ENCODE data around the gene TBL3. TPM values are rescaled to one million over a fixed set of nuclear protein-coding genes. Genes with fewer than 3 reads are reported as not detected.

The TBL3 gene
- total and polyA plus RNA-seq, 2 donors, result 28.4 to 52.3 TPM

- Histone ChIP-seq H3K4me1 (ENCODE audit: control insufficient read depth in 2 of 2, insufficient read depth in 2 of 2, low read length in 2 of 2) (peaks cover 13 to 19% of the 10 kb centered on the region in 2 donors), H3K36me3 (ENCODE audit: control insufficient read depth in 2 of 2, insufficient read depth in 2 of 2, low read length in 1 of 2) (peaks cover 3 to 6% of the 10 kb centered on the region in 2 donors), H3K4me3 (ENCODE audit: low read length in 2 of 2) (peak overlapping the region; percentile 18 to 57), H3K27me3 (ENCODE audit: control insufficient read depth in 2 of 2, insufficient read depth in 1 of 2, low read length in 1 of 2) (peaks cover 46 to 65% of the 10 kb centered on the region in 2 donors), H3K9me3 (ENCODE audit: control insufficient read depth in 2 of 2, insufficient read depth in 1 of 2, low read length in 1 of 2) (peaks cover 1 to 13% of the 10 kb centered on the region in 2 donors), H3K27ac (ENCODE audit: low read depth in 1 of 2, low read length in 1 of 2) (no peak overlapping the region)
- 3% methylated on average over 18 of the region's 18 CpGs for WGBS
- DNase-seq (ENCODE audit: low read depth in 6 of 9, low spot score in 9 of 9), result peak in 1 of 9 donors; percentile 52
Measured at GRCh38 chr16:1991135-1991551, 19.3 kb downstream of the TBL3 start.

GRCh38 chr16:1991588-1991947, 19.7 kb downstream of the TBL3 start:
- Histone ChIP-seq H3K27ac (ENCODE audit: low read depth in 1 of 2, low read length in 1 of 2) (peak overlapping the region in 1 of 2 donors; percentile 53), H3K36me3 (ENCODE audit: control insufficient read depth in 2 of 2, insufficient read depth in 2 of 2, low read length in 1 of 2) (peaks cover under 1 to 2% of the 10 kb centered on the region in 2 donors), H3K4me3 (ENCODE audit: low read length in 2 of 2) (peak overlapping the region; percentile 18 to 57), H3K9me3 (ENCODE audit: control insufficient read depth in 2 of 2, insufficient read depth in 1 of 2, low read length in 1 of 2) (peaks cover 1 to 13% of the 10 kb centered on the region in 2 donors), H3K4me1 (ENCODE audit: control insufficient read depth in 2 of 2, insufficient read depth in 2 of 2, low read length in 2 of 2) (peaks cover 13 to 19% of the 10 kb centered on the region in 2 donors), H3K27me3 (ENCODE audit: control insufficient read depth in 2 of 2, insufficient read depth in 1 of 2, low read length in 1 of 2) (peaks cover 46 to 65% of the 10 kb centered on the region in 2 donors)
- no peak for DNase-seq (ENCODE audit: low read depth in 6 of 9, low spot score in 9 of 9)
- 15% methylated on average over 22 of the region's 22 CpGs for WGBS

- H3K27me3 ChIP-seq (ENCODE audit: control insufficient read depth in 2 of 2, insufficient read depth in 1 of 2, low read length in 1 of 2), result peaks cover 45 to 60% of the 10 kb centered on the region in 2 donors
- peaks cover 2 to 6% of the 10 kb centered on the region in 2 donors for H3K36me3 ChIP-seq (ENCODE audit: control insufficient read depth in 2 of 2, insufficient read depth in 2 of 2, low read length in 1 of 2)
- peaks cover 13 to 19% of the 10 kb centered on the region in 2 donors for H3K4me1 ChIP-seq (ENCODE audit: control insufficient read depth in 2 of 2, insufficient read depth in 2 of 2, low read length in 2 of 2)
- peaks cover 1 to 13% of the 10 kb centered on the region in 2 donors for H3K9me3 ChIP-seq (ENCODE audit: control insufficient read depth in 2 of 2, insufficient read depth in 1 of 2, low read length in 1 of 2)
- WGBS, result 4% methylated on average over 96 of the region's 96 CpGs
- peak; percentile 62 to 93 (median 86) for DNase-seq (ENCODE audit: low read depth in 6 of 9, low spot score in 9 of 9)
- H3K4me3 ChIP-seq (ENCODE audit: low read length in 2 of 2), result peak overlapping the region; percentile 18 to 57
- peak overlapping the region in 1 of 2 donors; percentile 53 for H3K27ac ChIP-seq (ENCODE audit: low read depth in 1 of 2, low read length in 1 of 2)
Measured at GRCh38 chr16:1991948-1992703, 20.3 kb downstream of the TBL3 start.

GRCh38 chr16:1992704-1993317, 21.0 kb downstream of the TBL3 start:
- Histone ChIP-seq H3K4me3 (ENCODE audit: low read length in 2 of 2) (peak overlapping the region in 1 of 2 donors; percentile 57), H3K9me3 (ENCODE audit: control insufficient read depth in 2 of 2, insufficient read depth in 1 of 2, low read length in 1 of 2) (peaks cover 1 to 13% of the 10 kb centered on the region in 2 donors), H3K36me3 (ENCODE audit: control insufficient read depth in 2 of 2, insufficient read depth in 2 of 2, low read length in 1 of 2) (peaks cover 8 to 13% of the 10 kb centered on the region in 2 donors), H3K4me1 (ENCODE audit: control insufficient read depth in 2 of 2, insufficient read depth in 2 of 2, low read length in 2 of 2) (peaks cover 13 to 19% of the 10 kb centered on the region in 2 donors), H3K27me3 (ENCODE audit: control insufficient read depth in 2 of 2, insufficient read depth in 1 of 2, low read length in 1 of 2) (peaks cover 40 to 54% of the 10 kb centered on the region in 2 donors), H3K27ac (ENCODE audit: low read depth in 1 of 2, low read length in 1 of 2) (no peak overlapping the region)
- WGBS, result 60% methylated on average over 50 of the region's 50 CpGs
- DNase-seq (ENCODE audit: low read depth in 6 of 9, low spot score in 9 of 9), result no peak

GRCh38 chr16:1993731-1994131, 21.9 kb downstream of the TBL3 start:
- DNase-seq (ENCODE audit: low read depth in 6 of 9, low spot score in 9 of 9), result no peak
- WGBS, result 84% methylated on average over 2 of the region's 2 CpGs
- Histone ChIP-seq H3K9me3 (ENCODE audit: control insufficient read depth in 2 of 2, insufficient read depth in 1 of 2, low read length in 1 of 2) (peaks cover 1 to 12% of the 10 kb centered on the region in 2 donors), H3K4me1 (ENCODE audit: control insufficient read depth in 2 of 2, insufficient read depth in 2 of 2, low read length in 2 of 2) (peaks cover 13 to 19% of the 10 kb centered on the region in 2 donors), H3K36me3 (ENCODE audit: control insufficient read depth in 2 of 2, insufficient read depth in 2 of 2, low read length in 1 of 2) (peaks cover 16 to 22% of the 10 kb centered on the region in 2 donors), H3K27me3 (ENCODE audit: control insufficient read depth in 2 of 2, insufficient read depth in 1 of 2, low read length in 1 of 2) (peaks cover 31 to 45% of the 10 kb centered on the region in 2 donors), H3K27ac (ENCODE audit: low read depth in 1 of 2, low read length in 1 of 2) (no peak overlapping the region), H3K4me3 (ENCODE audit: low read length in 2 of 2) (no peak overlapping the region)

- DNase-seq (ENCODE audit: low read depth in 6 of 9, low spot score in 9 of 9), result no peak
- WGBS, result 96% methylated on average over 26 of the region's 26 CpGs
- H3K27ac ChIP-seq (ENCODE audit: low read depth in 1 of 2, low read length in 1 of 2), result no peak overlapping the region
Measured at GRCh38 chr16:1997494-1998359, 25.9 kb downstream of the TBL3 start.

GRCh38 chr16:1998360-1998835, 26.5 kb downstream of the TBL3 start:
- peaks cover 0 to 4% of the 10 kb centered on the region in 2 donors for H3K27me3 ChIP-seq (ENCODE audit: control insufficient read depth in 2 of 2, insufficient read depth in 1 of 2, low read length in 1 of 2)
- 98% methylated on average over 27 of the region's 27 CpGs for WGBS
- peaks cover 60 to 69% of the 10 kb centered on the region in 2 donors for H3K36me3 ChIP-seq (ENCODE audit: control insufficient read depth in 2 of 2, insufficient read depth in 2 of 2, low read length in 1 of 2)
- H3K4me3 ChIP-seq (ENCODE audit: low read length in 2 of 2), result no peak overlapping the region
- H3K9me3 ChIP-seq (ENCODE audit: control insufficient read depth in 2 of 2, insufficient read depth in 1 of 2, low read length in 1 of 2), result no peaks in the 10 kb centered on the region
- H3K4me1 ChIP-seq (ENCODE audit: control insufficient read depth in 2 of 2, insufficient read depth in 2 of 2, low read length in 2 of 2), result peaks cover 0 to under 1% of the 10 kb centered on the region in 2 donors
- no peak overlapping the region for H3K27ac ChIP-seq (ENCODE audit: low read depth in 1 of 2, low read length in 1 of 2)
- DNase-seq (ENCODE audit: low read depth in 6 of 9, low spot score in 9 of 9), result no peak

More at GRCh38 chr16:1997494-1998359, 25.9 kb downstream of the TBL3 start:
- Histone ChIP-seq H3K27me3 (ENCODE audit: control insufficient read depth in 2 of 2, insufficient read depth in 1 of 2, low read length in 1 of 2) (peaks cover 0 to 11% of the 10 kb centered on the region in 2 donors), H3K4me3 (ENCODE audit: low read length in 2 of 2) (no peak overlapping the region), H3K36me3 (ENCODE audit: control insufficient read depth in 2 of 2, insufficient read depth in 2 of 2, low read length in 1 of 2) (peaks cover 53 to 62% of the 10 kb centered on the region in 2 donors), H3K4me1 (ENCODE audit: control insufficient read depth in 2 of 2, insufficient read depth in 2 of 2, low read length in 2 of 2) (no peaks in the 10 kb centered on the region), H3K9me3 (ENCODE audit: control insufficient read depth in 2 of 2, insufficient read depth in 1 of 2, low read length in 1 of 2) (peaks cover 0 to 3% of the 10 kb centered on the region in 2 donors)

- H3K36me3 ChIP-seq (ENCODE audit: control insufficient read depth in 2 of 2, insufficient read depth in 2 of 2, low read length in 1 of 2), result peaks cover 64 to 69% of the 10 kb centered on the region in 2 donors
- peaks cover 0 to 5% of the 10 kb centered on the region in 2 donors for H3K9me3 ChIP-seq (ENCODE audit: control insufficient read depth in 2 of 2, insufficient read depth in 1 of 2, low read length in 1 of 2)
- no peaks in the 10 kb centered on the region for H3K27me3 ChIP-seq (ENCODE audit: control insufficient read depth in 2 of 2, insufficient read depth in 1 of 2, low read length in 1 of 2)
- WGBS, result 98% methylated on average over 39 of the region's 39 CpGs
- peaks cover 0 to 7% of the 10 kb centered on the region in 2 donors for H3K4me1 ChIP-seq (ENCODE audit: control insufficient read depth in 2 of 2, insufficient read depth in 2 of 2, low read length in 2 of 2)
- H3K4me3 ChIP-seq (ENCODE audit: low read length in 2 of 2), result no peak overlapping the region
- H3K27ac ChIP-seq (ENCODE audit: low read depth in 1 of 2, low read length in 1 of 2), result no peak overlapping the region
- no peak for DNase-seq (ENCODE audit: low read depth in 6 of 9, low spot score in 9 of 9)
Measured at GRCh38 chr16:1998852-1999801, 27.3 kb downstream of the TBL3 start.
